HepG2 (cell line): ENCODE results near the gene PCSK2. TPM values are rescaled to one million over a fixed set of nuclear protein-coding genes. Genes with fewer than 3 reads are reported as not detected.
"Not testable (repeated sequence)": the region's sequence is repeated elsewhere in the genome, so short reads cannot be mapped to it uniquely, and the experiment has no call there.

Experiments used
- ATAC-seq: fragments of 200-7000 bp; cut with Tn5 transposase; 3 replicates; pipeline ENCODE4 v1.9.1; 2020; ENCODE audit warnings: mild to moderate bottlenecking, moderate library complexity
- BruUV-seq: library from RNA; stranded (reverse); fragments of 400-500 nt; replicated peaks from 2 replicates; lab custom pipeline; 2021; lab: Mats Ljungman, UMichigan
- CTCF ChIA-PET: fragments of 300-600 bp; formaldehyde crosslinking; extraction: SDS; loops from one replicate; lab custom pipeline; 2021; ENCODE audit warnings: low total read pairs, inconsistent platforms, low intra/inter-chr PET ratio; lab: Yijun Ruan, JAX
- POLR2A ChIA-PET: fragments of 350-600 bp; sonication (Branson Sonifier 250); formaldehyde crosslinking; loops from one replicate; lab custom pipeline; 2020; ENCODE audit warnings: antibody characterized with exemption, inconsistent platforms; lab: Yijun Ruan, JAX
- DNase-seq: peaks from one replicate; pipeline ENCODE4 v3.0.0-alpha.2; 2015; ENCODE audit warnings: low spot score
- FAIRE-seq: peaks from 3 replicates; lab custom pipeline; 2011; peaks lifted over from hg19 to GRCh38; lab: Jason Lieb, UNC
- H2AFZ ChIP-seq: one replicate; pipeline ENCODE4 v1.6.1; 2011; ENCODE audit warnings: low read length, inconsistent platforms
- H3K27ac ChIP-seq: fragments of 300-600 bp; 3 replicates; pipeline ENCODE4 v1.8.0; 2011; ENCODE audit warnings: mixed run types, mild to moderate bottlenecking, mixed read lengths, low read length, inconsistent platforms; ENCODE audit not compliant: insufficient read depth; ENCODE audit errors: extremely low read length
- H3K27me3 ChIP-seq, 2 experiments: fragments of 200-600 bp in 1 of 2; 2 replicates in 1 of 2; 3 replicates in 1 of 2; pipeline versions ENCODE4 v1.6.0 to v1.8.0; 2011; ENCODE audit warnings: low read length in 2 of 2, mild to moderate bottlenecking in 2 of 2, moderate library complexity in 2 of 2, inconsistent platforms in 1 of 2; ENCODE audit not compliant: insufficient read depth in 2 of 2, control insufficient read depth in 1 of 2
- H3K36me3 ChIP-seq, 2 experiments: fragments of 200-600 bp in 1 of 2; replicated peaks in 1 of 2; 2 replicates in 1 of 2; 3 replicates in 1 of 2; pipeline versions ENCODE4 v1.5.1 to v1.8.0; 2011; ENCODE audit warnings: low read length in 2 of 2, inconsistent platforms in 1 of 2; ENCODE audit not compliant: insufficient read depth in 2 of 2, control insufficient read depth in 1 of 2
- H3K4me1 ChIP-seq: 2 replicates; pipeline ENCODE4 v1.5.1; 2012; ENCODE audit warnings: low read length, inconsistent platforms; ENCODE audit not compliant: insufficient read depth
- H3K4me2 ChIP-seq: 2 replicates; pipeline ENCODE4 v1.6.0; 2011; ENCODE audit warnings: low read depth, low read length, inconsistent platforms
- H3K4me3 ChIP-seq, 3 experiments: fragments of 200-600 bp in 1 of 3; sonication (generic), shearing (Covaris generic) in 1 of 3; replicated peaks in 1 of 3; 2 replicates each; pipeline ENCODE4 v1.5.1; 2011 to 2016; ENCODE audit warnings: low read length in 3 of 3, inconsistent platforms in 2 of 3, low read depth in 2 of 3, mild to moderate bottlenecking in 2 of 3, control low read depth in 1 of 3, mixed read lengths in 1 of 3; ENCODE audit not compliant: insufficient read depth in 1 of 3
- H3K79me2 ChIP-seq: one replicate; pipeline ENCODE4 v1.6.1; 2011; ENCODE audit warnings: low read length, inconsistent platforms; ENCODE audit not compliant: insufficient read depth
- H3K9ac ChIP-seq: 2 replicates; pipeline ENCODE4 v1.6.0; 2011; ENCODE audit warnings: mild to moderate bottlenecking, low read depth, low read length, inconsistent platforms; ENCODE audit not compliant: insufficient read depth
- H3K9me3 ChIP-seq: 2 replicates; pipeline ENCODE4 v1.5.1; 2012; ENCODE audit warnings: mild to moderate bottlenecking, low read length
- H4K20me1 ChIP-seq: 2 replicates; pipeline ENCODE4 v1.6.0; 2011; ENCODE audit warnings: inconsistent platforms, mild to moderate bottlenecking, low read length, moderate library complexity; ENCODE audit not compliant: insufficient read depth
- BRD4 ChIP-seq: sonication (generic); formaldehyde crosslinking; IDR thresholded peaks from 2 replicates; pipeline ENCODE4 v1.4.0; 2020; ENCODE audit warnings: missing genetic modification reagents
- CHCHD3 ChIP-seq: sonication (generic); formaldehyde crosslinking; IDR thresholded peaks from 2 replicates; pipeline ENCODE4 v1.8.0; 2022; ENCODE audit warnings: mild to moderate bottlenecking, missing genetic modification reagents, moderate library complexity
- FOXK2 ChIP-seq: fragments of 450-650 bp; IDR thresholded peaks from 2 replicates; pipeline ENCODE4 v1.6.1; 2016
- GMEB1 ChIP-seq: sonication (generic); formaldehyde crosslinking; IDR thresholded peaks from 2 replicates; pipeline ENCODE4 v1.5.1; 2020; ENCODE audit warnings: missing genetic modification reagents, mild to moderate bottlenecking, borderline replicate concordance
- LRRFIP1 ChIP-seq: sonication (generic); formaldehyde crosslinking; conservative IDR thresholded peaks from 2 replicates; pipeline ENCODE4 v1.4.0; 2020; ENCODE audit warnings: missing genetic modification reagents
- REST ChIP-seq, 2 experiments: IDR thresholded peaks; 2 replicates each; pipeline ENCODE4 v1.6.1; 2011 to 2012; ENCODE audit warnings: low read length in 2 of 2, borderline replicate concordance in 1 of 2, low read depth in 1 of 2, mild to moderate bottlenecking in 1 of 2, moderate library complexity in 1 of 2
- WGBS: methylation state at CpG from one replicate; pipeline ENCODE4 v1.1.6; 2017; ENCODE audit warnings: low lambda C conversion rate; 5-methylcytosine and 5-hydroxymethylcytosine counted together
- in situ Hi-C: cut with HindIII; loops from 2 replicates; pipeline ENCODE4 v1.10.0; 2017; ENCODE audit warnings: low pct_unique_long_range_greater_than_20kb; ENCODE audit not compliant: extremely low pct_ligation_motif_present
- intact Hi-C: fragments of 100-400 bp; cut with micrococcal nuclease; formaldehyde crosslinking; loops from one replicate; pipeline ENCODE4 v1.10.0; 2022; ENCODE audit not compliant: unreplicated experiment
- polyA plus RNA-seq, 8 experiments: library from polyadenylated mRNA; depleted of rRNA in 3 of 8; stranded (reverse) in 7 of 8; unstranded in 1 of 8; fragments of >200 nt; fragmentation: Illumina TruSeq in 4 of 8; extraction: Trizol in 4 of 8; gene quantifications; 2 replicates each; pipeline versions ENCODE4 v1.2.1 to v1.2.3, GENCODE V29; 2011 to 2016; ENCODE audit warnings: low read depth in 4 of 8, missing spikeins in 1 of 8, mixed read lengths in 1 of 8; ENCODE audit not compliant: insufficient read depth in 1 of 8
- total RNA-seq, 5 experiments: library from RNA; depleted of rRNA; stranded (reverse); fragments of >200 nt; fragmentation: Illumina TruSeq; extraction: Trizol; gene quantifications; 2 replicates each; pipeline ENCODE4 v1.2.3, GENCODE V29; 2016; ENCODE audit warnings: low read depth in 1 of 5

Gene PCSK2
- total and polyA plus RNA-seq, 2 of the 13 experiments (the other 11 are each of a cell fraction or from before 2014, with no cell fraction given), result not detected

GRCh38 chr20:17210983-17211382, 15.9 kb upstream of the PCSK2 start (continued):
- TF ChIP-seq GMEB1 (CRISPR knock-in tag) (no peak), CHCHD3 (CRISPR knock-in tag) (no peak), LRRFIP1 (no peak), FOXK2 (no peak)

GRCh38 chr20:17215167-17215566, 11.7 kb upstream of the PCSK2 start:
- intact Hi-C loops, result no loop called here
- no peaks in the 10 kb centered on the region for H3K4me1 ChIP-seq
- H3K27me3 ChIP-seq, result no peaks in the 10 kb centered on the region
- FAIRE-seq, result no peak
- in situ Hi-C loops, result no loop called here
- no peak overlapping the region for H3K27ac ChIP-seq
- TF ChIP-seq BRD4 (CRISPR knock-in tag) (no peak), REST (IDR thresholded peaks at IDR 0.05; ENCODE audit: borderline replicate concordance in 1 of 2, low read depth in 1 of 2, low read length in 2 of 2) (peak in 1 of 2 experiments; percentile 67; a peak in 1 of 4 replicates)
- TF ChIP-seq, all 625 proteins: peak for 1
- H3K4me3 ChIP-seq, result no peak overlapping the region
- H2AFZ ChIP-seq, result no peak overlapping the region
- ChIA-PET CTCF (no interaction called here), POLR2A (no interaction called here)
- H3K79me2 ChIP-seq, result no peaks in the 10 kb centered on the region
- H3K9me3 ChIP-seq, result no peaks in the 10 kb centered on the region
- no peak overlapping the region for H3K4me2 ChIP-seq
- H3K36me3 ChIP-seq, result no peaks in the 10 kb centered on the region
- ATAC-seq (no peak), DNase-seq (no peak)
- BruUV-seq, result no TSS peak
- no peak overlapping the region for H3K9ac ChIP-seq
- no peaks in the 10 kb centered on the region for H4K20me1 ChIP-seq

- H4K20me1 ChIP-seq, ATAC-seq, H3K4me3 ChIP-seq, in situ Hi-C loops, H2AFZ ChIP-seq, CTCF ChIA-PET, H3K4me1 ChIP-seq, H3K36me3 ChIP-seq, POLR2A ChIA-PET, H3K79me2 ChIP-seq, H3K27me3 ChIP-seq, H3K9me3 ChIP-seq, BruUV-seq, DNase-seq, H3K4me2 ChIP-seq, H3K27ac ChIP-seq, H3K9ac ChIP-seq, intact Hi-C loops: not testable (repeated sequence)
- 10% methylated on average over 1 of the region's 1 CpG for WGBS
- FAIRE-seq, result peak; percentile 62
Measured at GRCh38 chr20:17219856-17220255, 7.0 kb upstream of the PCSK2 start.
